Ishikawa (cell line): ENCODE measurements around the gene CAPN11.
A peak's percentile ranks its signal among the peaks of the same experiment; 100 is the strongest.

Experiments used
- CEBPB ChIP-seq: IDR thresholded peaks from 2 replicates; pipeline ENCODE4 v1.6.1; 2012
- CREB1 ChIP-seq: IDR thresholded peaks from 2 replicates; pipeline ENCODE4 v1.6.1; 2012; ENCODE audit warnings: low read depth
- EGR1 ChIP-seq: IDR thresholded peaks from 2 replicates; pipeline ENCODE4 v1.6.1; 2012
- EP300 ChIP-seq: IDR thresholded peaks from 2 replicates; pipeline ENCODE4 v1.6.1; 2012; ENCODE audit warnings: borderline replicate concordance
- FOXM1 ChIP-seq: IDR thresholded peaks from 2 replicates; pipeline ENCODE4 v1.6.1; 2012; ENCODE audit warnings: low read depth, borderline replicate concordance
- MAX ChIP-seq: IDR thresholded peaks from 2 replicates; pipeline ENCODE4 v1.6.1; 2012
- NFIC ChIP-seq: IDR thresholded peaks from 2 replicates; pipeline ENCODE4 v1.6.1; 2012
- RAD21 ChIP-seq: IDR thresholded peaks from 2 replicates; pipeline ENCODE4 v1.6.1; 2012; ENCODE audit warnings: low read depth
- REST ChIP-seq: IDR thresholded peaks from 2 replicates; pipeline ENCODE4 v1.6.1; 2012; ENCODE audit warnings: low read depth, mild to moderate bottlenecking
- TAF1 ChIP-seq: IDR thresholded peaks from 2 replicates; pipeline ENCODE4 v1.6.1; 2012; ENCODE audit warnings: low read depth, mild to moderate bottlenecking
- TCF12 ChIP-seq: IDR thresholded peaks from 2 replicates; pipeline ENCODE4 v1.6.1; 2012; ENCODE audit warnings: low read depth
- TEAD4 ChIP-seq: IDR thresholded peaks from 2 replicates; pipeline ENCODE4 v1.6.1; 2012
- USF1 ChIP-seq: IDR thresholded peaks from 2 replicates; pipeline ENCODE4 v1.6.1; 2012
- YY1 ChIP-seq: IDR thresholded peaks from 2 replicates; pipeline ENCODE4 v1.6.1; 2012; ENCODE audit warnings: low read depth
- ZBTB7A ChIP-seq: IDR thresholded peaks from 2 replicates; pipeline ENCODE4 v1.6.1; 2012; ENCODE audit warnings: low read depth

CAPN11 gene

GRCh38 chr6:44111434-44112417 lies 46.9 kb upstream of the CAPN11 start:
- TF ChIP-seq YY1 (no peak), EGR1 (no peak), CREB1 (no peak), CEBPB (no peak), TAF1 (no peak), FOXM1 (no peak), TCF12 (no peak), TEAD4 (no peak), MAX (no peak), REST (no peak), USF1 (no peak), RAD21 (no peak), NFIC (no peak), EP300 (no peak), ZBTB7A (no peak)

- TF ChIP-seq YY1 (no peak), TAF1 (no peak), TEAD4 (no peak), EGR1 (no peak), CEBPB (no peak), RAD21 (no peak), USF1 (no peak), REST (no peak), TCF12 (no peak), ZBTB7A (no peak), CREB1 (no peak), MAX (no peak), FOXM1 (no peak), EP300 (no peak), NFIC (no peak)
Observed at GRCh38 chr6:44113414-44113813, 45.2 kb upstream of the CAPN11 start.

GRCh38 chr6:44115866-44116265 lies 42.8 kb upstream of the CAPN11 start:
- TF ChIP-seq MAX (peak; percentile 51; the same call in 1 of the 2 replicates), TEAD4 (peak; percentile 78), EP300 (peak; percentile 24; the same call in 1 of the 2 replicates), NFIC (0 out of 2 replicates have a peak, but pooled peaks have one; percentile 51), RAD21 (no peak), CREB1 (no peak), ZBTB7A (no peak), TCF12 (peak; percentile 72)

- TF ChIP-seq EP300 = no peak
- 0 out of 2 replicates have a peak, but pooled peaks have one; percentile 6 for TF ChIP-seq MAX
Observed at GRCh38 chr6:44116641-44117382, 41.8 kb upstream of the CAPN11 start.
